H1 (cell line): ENCODE data around the gene CCL23. TPM values are rescaled to one million over a fixed set of nuclear protein-coding genes. Genes with fewer than 3 reads are reported as not detected.

ENCODE experiments used
- CTCF ChIA-PET: fragments of 300-600 bp; sonication (Branson Sonifier 250); formaldehyde crosslinking; loops from one replicate; lab custom pipeline; 2021; ENCODE audit not compliant: partially characterized antibody; lab: Charles Lee
- POLR2A ChIA-PET: fragments of 300-600 bp; sonication (Branson Sonifier 250); formaldehyde crosslinking; loops from one replicate; lab custom pipeline; 2021; ENCODE audit warnings: inconsistent platforms; ENCODE audit not compliant: partially characterized antibody; lab: Charles Lee
- DNase-seq, 2 experiments: peaks; one replicate each; pipeline versions ENCODE4 v3.0.0 to v3.0.0-alpha.2; 2010 to 2022; ENCODE audit warnings: low spot score in 2 of 2, low read depth in 1 of 2, mixed read lengths in 1 of 2
- FAIRE-seq: peaks from 2 replicates; lab custom pipeline; 2011; peaks lifted over from hg19 to GRCh38; lab: Jason Lieb, UNC
- H2AFZ ChIP-seq: 2 replicates; pipeline ENCODE4 v1.8.1; 2012; ENCODE audit warnings: low read length, inconsistent platforms
- H2AK5ac ChIP-seq: 2 replicates; pipeline ENCODE4 v1.6.1; 2013; ENCODE audit warnings: low read depth, low read length
- H2BK120ac ChIP-seq: replicated peaks from 2 replicates; pipeline ENCODE3; 2013; ENCODE audit warnings: low read depth, low read length, inconsistent platforms
- H2BK12ac ChIP-seq: 2 replicates; pipeline ENCODE4 v1.6.1; 2013; ENCODE audit warnings: low read depth, low read length
- H2BK15ac ChIP-seq: 2 replicates; pipeline ENCODE4 v1.6.1; 2013; ENCODE audit warnings: low read length
- H2BK20ac ChIP-seq: 2 replicates; pipeline ENCODE4 v1.6.1; 2013; ENCODE audit warnings: low read length
- H2BK5ac ChIP-seq: 2 replicates; pipeline ENCODE4 v1.6.1; 2013; ENCODE audit warnings: low read depth, low read length
- H3K14ac ChIP-seq: 2 replicates; pipeline ENCODE4 v1.6.1; 2013; ENCODE audit warnings: inconsistent platforms; ENCODE audit not compliant: insufficient read length
- H3K18ac ChIP-seq: 2 replicates; pipeline ENCODE4 v1.6.1; 2013; ENCODE audit warnings: low read length; ENCODE audit errors: extremely low read depth
- H3K23ac ChIP-seq: 2 replicates; pipeline ENCODE4 v1.6.1; 2013; ENCODE audit warnings: inconsistent platforms; ENCODE audit not compliant: insufficient read length
- H3K23me2 ChIP-seq: 2 replicates; pipeline ENCODE4 v1.6.1; 2013; ENCODE audit warnings: low read depth, low read length
- H3K27ac ChIP-seq: 2 replicates; pipeline ENCODE4 v1.6.1; 2011; ENCODE audit warnings: low read depth, low read length, inconsistent platforms
- H3K27me3 ChIP-seq, 4 experiments: replicated peaks in 1 of 4; 1 replicate in 1 of 4; 2 replicates in 3 of 4; pipeline versions ENCODE4 v1.6.1 to v1.8.1; 2011 to 2013; ENCODE audit warnings: low read length in 3 of 4, mild to moderate bottlenecking in 3 of 4, inconsistent platforms in 2 of 4, mixed read lengths in 2 of 4, moderate library complexity in 1 of 4; ENCODE audit not compliant: control insufficient read depth in 3 of 4, insufficient read depth in 3 of 4; ENCODE audit errors: extremely low read depth in 1 of 4
- H3K36me3 ChIP-seq, 4 experiments: 2 replicates each; pipeline versions ENCODE4 v1.6.1 to v1.8.1; 2011 to 2013; ENCODE audit warnings: mild to moderate bottlenecking in 4 of 4, low read length in 3 of 4, moderate library complexity in 2 of 4, control low read depth in 1 of 4, inconsistent platforms in 1 of 4; ENCODE audit not compliant: insufficient read depth in 4 of 4, control insufficient read depth in 2 of 4
- H3K4ac ChIP-seq: replicated peaks from 2 replicates; pipeline ENCODE3; 2013; ENCODE audit warnings: low read length, low read depth, mixed read lengths, inconsistent platforms; ENCODE audit not compliant: insufficient read length
- H3K4me1 ChIP-seq, 4 experiments: replicated peaks in 1 of 4; 1 replicate in 1 of 4; 2 replicates in 3 of 4; pipeline versions ENCODE4 v1.6.1 to v1.8.1; 2011 to 2013; ENCODE audit warnings: low read length in 3 of 4, inconsistent platforms in 2 of 4, mixed read lengths in 1 of 4; ENCODE audit not compliant: insufficient read depth in 4 of 4, control insufficient read depth in 3 of 4
- H3K4me2 ChIP-seq, 2 experiments: 2 replicates each; pipeline versions ENCODE4 v1.6.1 to v1.8.1; 2011 to 2013; ENCODE audit warnings: low read depth in 2 of 2, low read length in 2 of 2, control low read depth in 1 of 2, inconsistent platforms in 1 of 2, mild to moderate bottlenecking in 1 of 2; ENCODE audit not compliant: insufficient read depth in 1 of 2
- H3K4me3 ChIP-seq, 4 experiments: fragments of 200-600, 300-600 bp in 1 of 4; sonication (generic), shearing (Covaris generic), sonication (Bioruptor Twin) in 1 of 4; 2 replicates each; pipeline versions ENCODE4 v1.5.1 to v1.8.1; 2011 to 2016; ENCODE audit warnings: low read length in 4 of 4, low read depth in 3 of 4, control low read depth in 2 of 4, inconsistent platforms in 2 of 4, mild to moderate bottlenecking in 2 of 4, mixed read lengths in 1 of 4, moderate library complexity in 1 of 4; ENCODE audit not compliant: insufficient read depth in 2 of 4; ENCODE audit errors: extremely low read depth in 1 of 4
- H3K56ac ChIP-seq: replicated peaks from 2 replicates; pipeline ENCODE3; 2013; ENCODE audit warnings: low read depth, mild to moderate bottlenecking, mixed read lengths, low read length, inconsistent platforms; ENCODE audit not compliant: insufficient read length
- H3K79me1 ChIP-seq: 2 replicates; pipeline ENCODE4 v1.6.1; 2013; ENCODE audit warnings: low read depth, low read length, control low read depth
- H3K79me2 ChIP-seq, 2 experiments: 2 replicates each; pipeline versions ENCODE4 v1.6.1 to v1.8.1; 2012 to 2013; ENCODE audit warnings: low read length in 2 of 2, mild to moderate bottlenecking in 2 of 2, inconsistent platforms in 1 of 2; ENCODE audit not compliant: insufficient read depth in 2 of 2, control insufficient read depth in 1 of 2
- H3K9ac ChIP-seq, 4 experiments: replicated peaks in 1 of 4; 1 replicate in 1 of 4; 2 replicates in 3 of 4; pipeline versions ENCODE4 v1.6.1 to v1.8.1; 2011 to 2013; ENCODE audit warnings: low read depth in 3 of 4, low read length in 3 of 4, control low read depth in 2 of 4, mild to moderate bottlenecking in 2 of 4, moderate library complexity in 2 of 4, inconsistent platforms in 1 of 4; ENCODE audit errors: extremely low read depth in 1 of 4
- H3K9me3 ChIP-seq, 2 experiments: 2 replicates each; pipeline versions ENCODE4 v1.6.1 to v1.8.1; 2012 to 2013; ENCODE audit warnings: mild to moderate bottlenecking in 2 of 2, moderate library complexity in 2 of 2, control low read depth in 1 of 2, inconsistent platforms in 1 of 2, low read depth in 1 of 2, low read length in 1 of 2, mixed read lengths in 1 of 2; ENCODE audit not compliant: insufficient read depth in 2 of 2
- H4K20me1 ChIP-seq, 2 experiments: replicated peaks in 1 of 2; 2 replicates each; pipeline versions ENCODE3 to v1.8.1; 2011 to 2013; ENCODE audit warnings: inconsistent platforms in 2 of 2, low read length in 2 of 2, mild to moderate bottlenecking in 1 of 2; ENCODE audit not compliant: insufficient read depth in 2 of 2, control insufficient read depth in 1 of 2
- H4K5ac ChIP-seq: 2 replicates; pipeline ENCODE4 v1.6.1; 2013; ENCODE audit warnings: low read length, low read depth, mixed read lengths, inconsistent platforms; ENCODE audit not compliant: insufficient read length
- H4K8ac ChIP-seq: 2 replicates; pipeline ENCODE4 v1.8.0; 2013; ENCODE audit warnings: mild to moderate bottlenecking, moderate library complexity, low read length, inconsistent platforms; ENCODE audit not compliant: insufficient read depth; ENCODE audit errors: extremely low read depth
- H4K91ac ChIP-seq: replicated peaks from 2 replicates; pipeline ENCODE3; 2013; ENCODE audit warnings: low read length, mixed read lengths, inconsistent platforms; ENCODE audit not compliant: insufficient read length
- CBX5 ChIP-seq: fragments of 300-800, 300-1000 bp; sonication (generic); IDR thresholded peaks from 2 replicates; pipeline ENCODE4 v1.7.1; 2016; ENCODE audit warnings: antibody characterized with exemption, low read length, low read depth
- CEBPB ChIP-seq: IDR thresholded peaks from 2 replicates; pipeline ENCODE4 v1.6.1; 2012; ENCODE audit warnings: low read depth, low read length
- CHD1 ChIP-seq: IDR thresholded peaks from 2 replicates; pipeline ENCODE4 v1.6.1; 2012; ENCODE audit warnings: low read depth, low read length, improper control_type of control experiment
- CHD2 ChIP-seq: IDR thresholded peaks from 2 replicates; pipeline ENCODE4 v1.6.1; 2012; ENCODE audit warnings: low read length, improper control_type of control experiment
- GTF2F1 ChIP-seq: IDR thresholded peaks from 2 replicates; pipeline ENCODE4 v1.6.1; 2012; ENCODE audit warnings: low read depth, low read length, improper control_type of control experiment, borderline replicate concordance
- MAFK ChIP-seq: IDR thresholded peaks from 2 replicates; pipeline ENCODE4 v1.6.1; 2012; ENCODE audit warnings: low read depth, mild to moderate bottlenecking, improper control_type of control experiment, low read length
- NANOG ChIP-seq: IDR thresholded peaks from 2 replicates; pipeline ENCODE4 v1.6.1; 2011; ENCODE audit warnings: low read length, low read depth, mild to moderate bottlenecking, inconsistent platforms; ENCODE audit not compliant: insufficient read depth, poor library complexity, severe bottlenecking
- NRF1 ChIP-seq: IDR thresholded peaks from 2 replicates; pipeline ENCODE4 v1.6.1; 2011; ENCODE audit warnings: mild to moderate bottlenecking, low read depth, low read length, improper control_type of control experiment
- PHF8 ChIP-seq: fragments of 200-600 bp; sonication (generic); conservative IDR thresholded peaks from 2 replicates; pipeline ENCODE4 v1.7.1; 2012; ENCODE audit warnings: low read depth, mild to moderate bottlenecking, inconsistent platforms, low read length, moderate library complexity
- POU5F1 ChIP-seq: IDR thresholded peaks from 2 replicates; pipeline ENCODE4 v1.6.1; 2011; ENCODE audit warnings: low read depth, mild to moderate bottlenecking, low read length, moderate library complexity
- TAF7 ChIP-seq: optimal IDR thresholded peaks from 2 replicates; pipeline ENCODE3; 2011; ENCODE audit warnings: low read depth, mild to moderate bottlenecking, inconsistent platforms, low read length, moderate library complexity, borderline replicate concordance
- WGBS, 2 experiments: shearing (Covaris generic) in 1 of 2; methylation state at CpG; one replicate each; pipeline versions ENCODE4 v1.1.6 to v1.1.7; 2013 to 2015; ENCODE audit warnings: low lambda C conversion rate in 2 of 2, mixed read lengths in 2 of 2, inconsistent platforms in 1 of 2, low coverage in 1 of 2, missing lambda C conversion rate in 1 of 2; ENCODE audit not compliant: insufficient replicate concordance in 2 of 2, insufficient coverage in 1 of 2, insufficient read length in 1 of 2; ENCODE audit errors: extremely low coverage in 1 of 2, missing lambda C conversion rate in 1 of 2; 5-methylcytosine and 5-hydroxymethylcytosine counted together
- polyA plus RNA-seq, 7 experiments: library from polyadenylated mRNA; depleted of rRNA in 3 of 7; stranded (reverse) in 5 of 7; unstranded in 2 of 7; fragments of >200 nt in 5 of 7; fragments of 200-250 nt in 2 of 7; gene quantifications; 1 replicate in 5 of 7; 2 replicates in 1 of 7; 4 replicates in 1 of 7; pipeline versions ENCODE4 v1.2.1 to v1.2.3, GENCODE V29; 2011 to 2013; ENCODE audit warnings: missing spikeins in 2 of 7, mixed read lengths in 2 of 7
- total RNA-seq: library from RNA; stranded (reverse); fragmentation: NEBNext Ultra II Directional; extraction: Animal tissue kit (Norgen Biotek cat#: 25700); gene quantifications from 2 replicates; pipeline ENCODE4 v1.2.1, GENCODE V29; 2021

CCL23 gene
- total and polyA plus RNA-seq, 2 of the 8 experiments (the other 6 are each of a cell fraction or from before 2014, with no cell fraction given), result not detected

DNA sequence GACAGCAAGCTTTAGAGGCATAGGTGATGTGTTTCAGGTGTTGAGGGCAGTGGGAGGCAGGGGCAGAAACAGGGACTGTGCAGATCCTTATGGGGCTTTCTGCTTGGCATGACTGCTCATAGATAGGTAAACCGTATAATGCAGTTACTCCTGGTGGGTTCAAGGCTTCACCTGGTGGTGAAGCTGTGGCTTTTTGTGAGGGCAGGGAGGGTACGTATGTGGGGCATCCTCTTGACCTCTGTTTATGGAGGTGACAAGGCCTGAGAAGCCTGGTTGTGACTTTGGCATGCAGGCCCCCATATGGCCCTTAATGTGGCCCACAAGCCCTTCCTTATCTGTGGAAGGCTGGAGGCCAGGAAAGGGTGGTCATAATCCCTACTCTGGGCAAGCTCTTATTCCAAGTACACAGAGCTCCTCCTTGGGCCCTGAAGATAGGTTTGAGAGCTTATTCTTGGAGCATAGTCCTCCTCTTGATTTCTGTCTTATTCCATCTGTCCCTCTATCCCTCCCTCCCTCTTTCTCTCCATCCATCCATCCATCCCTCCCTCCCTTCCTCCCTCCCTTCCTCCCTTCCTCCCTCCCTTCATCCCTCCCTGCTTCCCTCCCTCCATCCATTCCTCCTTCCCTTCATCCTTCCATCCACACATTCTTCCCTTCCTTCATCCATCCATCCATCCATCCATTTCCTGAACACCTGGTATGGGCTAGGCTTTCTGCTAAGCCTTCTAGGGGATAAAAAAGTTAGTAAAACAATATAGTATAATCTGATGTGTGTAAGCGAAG lies 35.2 kb downstream of the CCL23 start:
- Histone ChIP-seq H4K91ac (no peak overlapping the region), H3K9me3 (no peaks in the 10 kb centered on the region), H3K4ac (no peak overlapping the region), H3K4me3 (no peak overlapping the region), H3K56ac (no peak overlapping the region), H3K23ac (no peak overlapping the region), H3K14ac (no peak overlapping the region), H3K79me1 (no peaks in the 10 kb centered on the region), H2BK120ac (no peak overlapping the region), H2AK5ac (no peak overlapping the region), H4K5ac (no peak overlapping the region), H3K18ac (no peak overlapping the region), H4K8ac (no peak overlapping the region), H3K4me2 (no peak overlapping the region), H2BK12ac (no peak overlapping the region), H2AFZ (no peak overlapping the region), H4K20me1 (no peaks in the 10 kb centered on the region), H3K79me2 (no peaks in the 10 kb centered on the region), H2BK5ac (no peak overlapping the region), H3K23me2 (no peaks in the 10 kb centered on the region), H3K9ac (no peak overlapping the region), H3K36me3 (no peaks in the 10 kb centered on the region), H3K27me3 (no peaks in the 10 kb centered on the region), H3K27ac (no peak overlapping the region), H2BK20ac (no peak overlapping the region), H2BK15ac (no peak overlapping the region), H3K4me1 (no peaks in the 10 kb centered on the region)
- FAIRE-seq (no peak), DNase-seq (no peak)
- CTCF ChIA-PET, result interaction anchor here (0.7 to 2.4 kb wide), 9 partner anchors 12 to 172 kb away, joined by 3 to 13 read pairs (median 4); no protein-coding TSS in a partner anchor
- POLR2A ChIA-PET, result interaction anchor here (0.6 kb wide), 1 partner anchor 1764 kb away, joined by 4 read pairs; no protein-coding TSS in a partner anchor
- 88% methylated on average over 3 of the region's 3 CpGs; no CpG with 5 or more reads in 1 of the 2 experiments for WGBS, 2 experiments
- TF ChIP-seq CHD2, result no peak
- TF ChIP-seq TAF7, result no peak
- no peak for TF ChIP-seq MAFK
- TF ChIP-seq PHF8, result no peak
- TF ChIP-seq POU5F1, result no peak
- TF ChIP-seq CHD1, result no peak
- no peak for TF ChIP-seq GTF2F1
- no peak for TF ChIP-seq NANOG
- no peak for TF ChIP-seq CBX5
- TF ChIP-seq CEBPB, result no peak
- no peak for TF ChIP-seq NRF1
